Uterus (tissue), 4 donors: ENCODE measurements around the gene SUMO2. TPM values are rescaled to one million over a fixed set of nuclear protein-coding genes. Genes with fewer than 3 reads are reported as not detected.
"Not testable (repeated sequence)": the region's sequence is repeated elsewhere in the genome, so short reads cannot be mapped to it uniquely, and the experiment has no call there.

Experiments used
- DNase-seq, 2 donors: peaks; one replicate each; pipeline ENCODE4 v3.0.0-alpha.2; 2019 to 2020
- H3K27ac ChIP-seq, 2 donors: fragments of 200-600 bp; sonication (generic); 1 replicate in 1 of 2; 2 replicates in 1 of 2; pipeline ENCODE4 v1.5.1; 2016 to 2018
- H3K27me3 ChIP-seq, 2 donors: fragments of 200-600 bp; sonication (generic); one replicate each; pipeline ENCODE4 v1.5.1; 2018 to 2019; ENCODE audit warnings: control low read depth in 1 of 2
- H3K36me3 ChIP-seq, 2 donors: fragments of 200-600 bp; sonication (generic); one replicate each; pipeline ENCODE4 v1.5.1; 2019; ENCODE audit warnings: control low read depth in 1 of 2
- H3K4me1 ChIP-seq, 2 donors: fragments of 200-600 bp; sonication (generic); one replicate each; pipeline ENCODE4 v1.5.1; 2018 to 2019; ENCODE audit warnings: control low read depth in 1 of 2
- H3K4me3 ChIP-seq, 2 donors: fragments of 200-600 bp; sonication (generic); 1 replicate in 1 of 2; 2 replicates in 1 of 2; pipeline ENCODE4 v1.5.1; 2018 to 2019; ENCODE audit warnings: mild to moderate bottlenecking in 1 of 2
- H3K9me3 ChIP-seq, 2 donors: fragments of 200-600 bp; sonication (generic); one replicate each; pipeline ENCODE4 v1.5.1; 2019; ENCODE audit warnings: control low read depth in 1 of 2
- POLR2A ChIP-seq, 2 donors: fragments of 450-650 bp; IDR thresholded peaks; one replicate each; pipeline ENCODE4 v1.6.1; 2016; ENCODE audit warnings: antibody characterized with exemption in 2 of 2, mild to moderate bottlenecking in 1 of 2, moderate library complexity in 1 of 2
- intact Hi-C: fragments of 100-400 bp; cut with DNase I; formaldehyde crosslinking; loops from one replicate; pipeline ENCODE4 v1.15.1; 2023; ENCODE audit warnings: low total_unique reads
- total RNA-seq, 4 donors: library from RNA; depleted of rRNA in 3 of 4; stranded (reverse); fragments of >200 nt in 3 of 4; gene quantifications; one replicate each; pipeline versions ENCODE4 v1.1.0 to v1.2.4, GENCODE V29; 2014 to 2023
- TF ChIP-seq, protein P1 (sequence below), 4 experiments: fragments of 200-600 bp in 2 of 4; fragments of 450-650 bp in 2 of 4; sonication (generic) in 2 of 4; IDR thresholded peaks; one replicate each; pipeline ENCODE4 v1.5.1; 2016 to 2019; ENCODE audit warnings: antibody characterized with exemption in 4 of 4, mild to moderate bottlenecking in 2 of 4, moderate library complexity in 1 of 4
- donor health status: DM: yes; HTN: yes; CAD: no.

The SUMO2 gene
- total RNA-seq, 4 donors from 2014 or later: 57.4 to 427 (median 102) TPM

- H3K27me3 ChIP-seq: no peaks in the 10 kb centered on the region
- intact Hi-C loops: no loop called here
Observed at GRCh38 chr17:75159196-75160031, 23.3 kb downstream of the SUMO2 start.

GRCh38 chr17:75158480-75158879 is 24.3 kb downstream of the SUMO2 start:
- not testable (repeated sequence) for DNase-seq, H3K27ac ChIP-seq

More at GRCh38 chr17:75159196-75160031, 23.3 kb downstream of the SUMO2 start:
- Histone ChIP-seq H3K9me3 (no peaks in the 10 kb centered on the region), H3K4me3 (no peak overlapping the region), H3K27ac (no peak overlapping the region), H3K36me3 (no peaks in the 10 kb centered on the region), H3K4me1 (no peaks in the 10 kb centered on the region)
- DNase-seq: no peak
- TF ChIP-seq, protein P1, sequence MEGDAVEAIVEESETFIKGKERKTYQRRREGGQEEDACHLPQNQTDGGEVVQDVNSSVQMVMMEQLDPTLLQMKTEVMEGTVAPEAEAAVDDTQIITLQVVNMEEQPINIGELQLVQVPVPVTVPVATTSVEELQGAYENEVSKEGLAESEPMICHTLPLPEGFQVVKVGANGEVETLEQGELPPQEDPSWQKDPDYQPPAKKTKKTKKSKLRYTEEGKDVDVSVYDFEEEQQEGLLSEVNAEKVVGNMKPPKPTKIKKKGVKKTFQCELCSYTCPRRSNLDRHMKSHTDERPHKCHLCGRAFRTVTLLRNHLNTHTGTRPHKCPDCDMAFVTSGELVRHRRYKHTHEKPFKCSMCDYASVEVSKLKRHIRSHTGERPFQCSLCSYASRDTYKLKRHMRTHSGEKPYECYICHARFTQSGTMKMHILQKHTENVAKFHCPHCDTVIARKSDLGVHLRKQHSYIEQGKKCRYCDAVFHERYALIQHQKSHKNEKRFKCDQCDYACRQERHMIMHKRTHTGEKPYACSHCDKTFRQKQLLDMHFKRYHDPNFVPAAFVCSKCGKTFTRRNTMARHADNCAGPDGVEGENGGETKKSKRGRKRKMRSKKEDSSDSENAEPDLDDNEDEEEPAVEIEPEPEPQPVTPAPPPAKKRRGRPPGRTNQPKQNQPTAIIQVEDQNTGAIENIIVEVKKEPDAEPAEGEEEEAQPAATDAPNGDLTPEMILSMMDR (IDR thresholded peaks at IDR 0.05): no peak
- no peak for TF ChIP-seq POLR2A (IDR thresholded peaks at IDR 0.05)

GRCh38 chr17:75155191-75155601 is 27.6 kb downstream of the SUMO2 start:
- Histone ChIP-seq H3K27me3 (no peaks in the 10 kb centered on the region), H3K9me3 (no peaks in the 10 kb centered on the region), H3K4me1 (no peaks in the 10 kb centered on the region), H3K36me3 (no peaks in the 10 kb centered on the region), H3K27ac (no peak overlapping the region), H3K4me3 (no peak overlapping the region)
- DNase-seq: no peak
- TF ChIP-seq, protein P1 (IDR thresholded peaks at IDR 0.05): no peak
- no peak for TF ChIP-seq POLR2A (IDR thresholded peaks at IDR 0.05)
- intact Hi-C loops: no loop called here

More at GRCh38 chr17:75158480-75158879, 24.3 kb downstream of the SUMO2 start:
- H3K4me1 ChIP-seq, H3K4me3 ChIP-seq, intact Hi-C loops, H3K36me3 ChIP-seq, H3K9me3 ChIP-seq, H3K27me3 ChIP-seq: not testable (repeated sequence)

DNA sequence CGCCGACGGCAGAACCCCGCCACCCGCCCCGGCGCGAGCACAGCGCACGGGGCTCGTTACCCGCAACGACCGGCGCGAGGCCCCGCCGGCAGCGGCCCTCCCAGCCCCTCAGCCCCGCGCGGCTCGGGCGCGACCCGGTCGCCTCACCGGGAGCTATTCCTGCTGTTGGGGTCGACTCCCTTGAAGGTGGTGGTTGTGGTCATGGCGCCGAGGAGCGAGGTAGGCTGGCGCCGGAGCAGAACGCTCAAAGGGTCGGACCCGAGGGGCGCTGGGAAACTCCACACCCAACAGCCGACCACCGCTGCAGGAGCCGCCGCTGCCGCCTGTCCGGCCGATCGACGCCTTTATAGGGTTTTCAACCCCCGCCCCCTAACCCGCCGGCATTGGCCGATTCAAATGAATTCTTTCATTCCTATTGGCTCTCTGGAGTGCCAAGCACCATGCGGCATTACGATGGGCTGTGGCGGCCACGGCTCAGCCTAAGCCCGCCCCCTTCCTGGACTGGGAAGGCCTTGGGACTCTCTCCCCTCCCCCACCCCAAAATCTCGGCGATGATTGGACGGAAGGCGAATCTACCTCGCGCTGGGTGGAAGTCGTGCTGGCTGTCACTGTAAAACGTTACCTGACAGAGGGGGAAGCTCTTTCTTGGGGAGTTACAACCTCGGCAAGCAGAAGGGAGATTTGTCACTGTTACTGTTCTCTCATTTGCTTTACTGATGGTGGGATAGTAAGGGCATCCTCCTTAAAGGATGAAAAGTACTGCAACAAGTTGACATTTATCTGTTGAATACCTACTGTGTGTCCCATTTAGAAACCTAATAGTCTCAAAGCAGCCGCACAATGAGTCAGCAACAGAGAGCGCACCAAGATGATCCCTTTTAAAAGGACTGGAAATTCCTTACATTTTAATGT is 28.3 kb downstream of the SUMO2 start, which contains the start of gene JPT1:
Gene JPT1 (minus strand): TSS at position 318 of the 912 bp plus-strand sequence. CDS start 115 bp downstream, at position 203.
- DNase-seq: peak; percentile 97 to 99
- no peaks in the 10 kb centered on the region for H3K36me3 ChIP-seq
- H3K9me3 ChIP-seq: no peaks in the 10 kb centered on the region
- H3K27me3 ChIP-seq: no peaks in the 10 kb centered on the region
- peak; percentile 93 to 97 for TF ChIP-seq POLR2A (IDR thresholded peaks at IDR 0.05)
- TF ChIP-seq, protein P1 (IDR thresholded peaks at IDR 0.05): peak in 3 of 4 experiments; percentile 2 to 17 (median 11)
- peak within 1 kb of the TSS; percentile 56 to 62 for H3K27ac ChIP-seq
- intact Hi-C loops: no loop called here
- H3K4me3 ChIP-seq: peak within 1 kb of the TSS; percentile 47 to 89
- H3K4me1 ChIP-seq: no peaks in the 10 kb centered on the region

- H3K4me3 ChIP-seq: peak overlapping the region; percentile 47 to 89
- no peak for TF ChIP-seq POLR2A (IDR thresholded peaks at IDR 0.05)
- TF ChIP-seq, protein P1 (IDR thresholded peaks at IDR 0.05): no peak
- H3K27ac ChIP-seq: peak overlapping the region; percentile 56 to 62
- H3K36me3 ChIP-seq: no peaks in the 10 kb centered on the region
- no peaks in the 10 kb centered on the region for H3K4me1 ChIP-seq
- intact Hi-C loops: no loop called here
- DNase-seq: peak in 1 of 2 donors; percentile 23
- H3K27me3 ChIP-seq: no peaks in the 10 kb centered on the region
- H3K9me3 ChIP-seq: no peaks in the 10 kb centered on the region
Observed at GRCh38 chr17:75153780-75154194, 29.0 kb downstream of the SUMO2 start.
